HL-60 (cell line): ENCODE data around the gene SELENOP.

Source experiments
- GABPA ChIP-seq: IDR thresholded peaks from 2 replicates; pipeline ENCODE4 v1.6.1; 2012; ENCODE audit warnings: low read depth
- SPI1 ChIP-seq: IDR thresholded peaks from 2 replicates; pipeline ENCODE4 v1.6.1; 2012; ENCODE audit warnings: low read depth, mild to moderate bottlenecking, borderline replicate concordance
- TF ChIP-seq, protein P1 (sequence below): IDR thresholded peaks from 2 replicates; pipeline ENCODE4 v1.6.1; 2012; ENCODE audit warnings: low read depth; ENCODE audit not compliant: insufficient replicate concordance
- TF ChIP-seq, protein P2 (sequence below): IDR thresholded peaks from one replicate; pipeline ENCODE4 v1.5.1; 2011; ENCODE audit warnings: low read length, control low read depth, inconsistent platforms; ENCODE audit not compliant: insufficient read depth

DNA sequence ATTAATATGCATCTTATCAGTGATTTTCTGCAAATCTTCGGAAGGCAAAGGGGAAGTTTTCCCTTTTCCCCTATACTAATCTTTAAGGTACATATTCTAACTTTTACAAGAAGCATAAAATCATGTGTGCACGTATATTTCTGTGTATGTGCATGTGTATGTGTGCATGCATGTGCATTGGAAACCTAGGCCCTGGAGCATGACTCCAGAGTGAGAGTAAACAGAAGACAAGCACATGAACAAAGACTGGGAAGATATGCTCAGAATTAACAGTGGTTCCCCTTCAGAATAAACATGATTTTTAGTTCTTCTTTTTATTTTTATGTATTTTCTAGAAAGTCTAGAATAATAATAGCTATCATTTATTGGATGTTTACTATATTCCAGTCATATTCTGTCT lies 10.9 kb upstream of the SELENOP start:
- TF ChIP-seq SPI1 (no peak), GABPA (no peak)
- TF ChIP-seq, protein P1, sequence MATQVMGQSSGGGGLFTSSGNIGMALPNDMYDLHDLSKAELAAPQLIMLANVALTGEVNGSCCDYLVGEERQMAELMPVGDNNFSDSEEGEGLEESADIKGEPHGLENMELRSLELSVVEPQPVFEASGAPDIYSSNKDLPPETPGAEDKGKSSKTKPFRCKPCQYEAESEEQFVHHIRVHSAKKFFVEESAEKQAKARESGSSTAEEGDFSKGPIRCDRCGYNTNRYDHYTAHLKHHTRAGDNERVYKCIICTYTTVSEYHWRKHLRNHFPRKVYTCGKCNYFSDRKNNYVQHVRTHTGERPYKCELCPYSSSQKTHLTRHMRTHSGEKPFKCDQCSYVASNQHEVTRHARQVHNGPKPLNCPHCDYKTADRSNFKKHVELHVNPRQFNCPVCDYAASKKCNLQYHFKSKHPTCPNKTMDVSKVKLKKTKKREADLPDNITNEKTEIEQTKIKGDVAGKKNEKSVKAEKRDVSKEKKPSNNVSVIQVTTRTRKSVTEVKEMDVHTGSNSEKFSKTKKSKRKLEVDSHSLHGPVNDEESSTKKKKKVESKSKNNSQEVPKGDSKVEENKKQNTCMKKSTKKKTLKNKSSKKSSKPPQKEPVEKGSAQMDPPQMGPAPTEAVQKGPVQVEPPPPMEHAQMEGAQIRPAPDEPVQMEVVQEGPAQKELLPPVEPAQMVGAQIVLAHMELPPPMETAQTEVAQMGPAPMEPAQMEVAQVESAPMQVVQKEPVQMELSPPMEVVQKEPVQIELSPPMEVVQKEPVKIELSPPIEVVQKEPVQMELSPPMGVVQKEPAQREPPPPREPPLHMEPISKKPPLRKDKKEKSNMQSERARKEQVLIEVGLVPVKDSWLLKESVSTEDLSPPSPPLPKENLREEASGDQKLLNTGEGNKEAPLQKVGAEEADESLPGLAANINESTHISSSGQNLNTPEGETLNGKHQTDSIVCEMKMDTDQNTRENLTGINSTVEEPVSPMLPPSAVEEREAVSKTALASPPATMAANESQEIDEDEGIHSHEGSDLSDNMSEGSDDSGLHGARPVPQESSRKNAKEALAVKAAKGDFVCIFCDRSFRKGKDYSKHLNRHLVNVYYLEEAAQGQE, result no peak
- TF ChIP-seq, protein P2, sequence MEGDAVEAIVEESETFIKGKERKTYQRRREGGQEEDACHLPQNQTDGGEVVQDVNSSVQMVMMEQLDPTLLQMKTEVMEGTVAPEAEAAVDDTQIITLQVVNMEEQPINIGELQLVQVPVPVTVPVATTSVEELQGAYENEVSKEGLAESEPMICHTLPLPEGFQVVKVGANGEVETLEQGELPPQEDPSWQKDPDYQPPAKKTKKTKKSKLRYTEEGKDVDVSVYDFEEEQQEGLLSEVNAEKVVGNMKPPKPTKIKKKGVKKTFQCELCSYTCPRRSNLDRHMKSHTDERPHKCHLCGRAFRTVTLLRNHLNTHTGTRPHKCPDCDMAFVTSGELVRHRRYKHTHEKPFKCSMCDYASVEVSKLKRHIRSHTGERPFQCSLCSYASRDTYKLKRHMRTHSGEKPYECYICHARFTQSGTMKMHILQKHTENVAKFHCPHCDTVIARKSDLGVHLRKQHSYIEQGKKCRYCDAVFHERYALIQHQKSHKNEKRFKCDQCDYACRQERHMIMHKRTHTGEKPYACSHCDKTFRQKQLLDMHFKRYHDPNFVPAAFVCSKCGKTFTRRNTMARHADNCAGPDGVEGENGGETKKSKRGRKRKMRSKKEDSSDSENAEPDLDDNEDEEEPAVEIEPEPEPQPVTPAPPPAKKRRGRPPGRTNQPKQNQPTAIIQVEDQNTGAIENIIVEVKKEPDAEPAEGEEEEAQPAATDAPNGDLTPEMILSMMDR, result no peak
